T-helper 1 cell (primary cell): ENCODE data around the gene CT45A2.
"Not testable (repeated sequence)": the region's sequence is repeated elsewhere in the genome, so short reads cannot be mapped to it uniquely, and the experiment has no call there.

Experiments
- DNase-seq, 5 donors: peaks; one replicate each; pipeline ENCODE4 v3.0.0-alpha.2; 2012 to 2020
- total RNA-seq, 4 donors: gene quantifications; one replicate each; lab custom pipeline; 2026; lab: John Stamatoyannopoulos, UW

CT45A2 gene
- 0 reads per million in 4 donors for total RNA-seq

DNA sequence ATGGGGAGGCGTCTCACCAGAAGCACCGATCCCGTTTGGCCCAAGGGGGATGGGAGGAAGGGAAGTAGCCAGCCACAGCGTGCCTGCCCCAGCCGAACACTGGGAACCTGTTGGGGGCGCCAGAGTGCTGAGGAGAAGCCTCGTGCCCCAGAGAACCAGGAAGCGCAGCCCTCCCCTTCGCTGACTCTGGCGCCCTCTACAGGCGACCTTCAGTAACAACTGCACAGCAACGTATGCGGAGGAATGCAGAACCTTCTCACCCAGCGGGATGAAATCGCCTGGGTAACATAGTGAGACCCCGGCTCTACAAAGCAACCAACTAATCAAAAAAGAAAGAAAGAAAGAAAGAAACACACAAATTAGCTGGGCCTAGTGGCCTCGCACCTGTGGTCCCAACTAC, at the start of gene CT45A2:
CT45A2 (minus strand) TSS at position 101 of the 400 bp plus-strand sequence. CDS start 3,747 bp downstream, outside the sequence.
- DNase-seq: not testable (repeated sequence)

DNA sequence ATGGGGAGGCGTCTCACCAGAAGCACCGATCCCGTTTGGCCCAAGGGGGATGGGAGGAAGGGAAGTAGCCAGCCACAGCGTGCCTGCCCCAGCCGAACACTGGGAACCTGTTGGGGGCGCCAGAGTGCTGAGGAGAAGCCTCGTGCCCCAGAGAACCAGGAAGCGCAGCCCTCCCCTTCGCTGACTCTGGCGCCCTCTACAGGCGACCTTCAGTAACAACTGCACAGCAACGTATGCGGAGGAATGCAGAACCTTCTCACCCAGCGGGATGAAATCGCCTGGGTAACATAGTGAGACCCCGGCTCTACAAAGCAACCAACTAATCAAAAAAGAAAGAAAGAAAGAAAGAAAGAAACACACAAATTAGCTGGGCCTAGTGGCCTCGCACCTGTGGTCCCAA, 34.6 kb upstream of the CT45A2 start, which contains the start of gene CT45A8:
CT45A8 (minus strand) TSS at position 101 of the 400 bp plus-strand sequence. CDS start 3,755 bp downstream, outside the sequence.
- DNase-seq: not testable (repeated sequence)

DNA sequence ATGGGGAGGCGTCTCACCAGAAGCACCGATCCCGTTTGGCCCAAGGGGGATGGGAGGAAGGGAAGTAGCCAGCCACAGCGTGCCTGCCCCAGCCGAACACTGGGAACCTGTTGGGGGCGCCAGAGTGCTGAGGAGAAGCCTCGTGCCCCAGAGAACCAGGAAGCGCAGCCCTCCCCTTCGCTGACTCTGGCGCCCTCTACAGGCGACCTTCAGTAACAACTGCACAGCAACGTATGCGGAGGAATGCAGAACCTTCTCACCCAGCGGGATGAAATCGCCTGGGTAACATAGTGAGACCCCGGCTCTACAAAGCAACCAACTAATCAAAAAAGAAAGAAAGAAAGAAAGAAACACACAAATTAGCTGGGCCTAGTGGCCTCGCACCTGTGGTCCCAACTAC, 17.4 kb upstream of the CT45A2 start, which contains the start of gene CT45A7:
CT45A7 (minus strand) TSS at position 101 of the 400 bp plus-strand sequence. CDS start 3,747 bp downstream, outside the sequence.
- DNase-seq: not testable (repeated sequence)

DNA sequence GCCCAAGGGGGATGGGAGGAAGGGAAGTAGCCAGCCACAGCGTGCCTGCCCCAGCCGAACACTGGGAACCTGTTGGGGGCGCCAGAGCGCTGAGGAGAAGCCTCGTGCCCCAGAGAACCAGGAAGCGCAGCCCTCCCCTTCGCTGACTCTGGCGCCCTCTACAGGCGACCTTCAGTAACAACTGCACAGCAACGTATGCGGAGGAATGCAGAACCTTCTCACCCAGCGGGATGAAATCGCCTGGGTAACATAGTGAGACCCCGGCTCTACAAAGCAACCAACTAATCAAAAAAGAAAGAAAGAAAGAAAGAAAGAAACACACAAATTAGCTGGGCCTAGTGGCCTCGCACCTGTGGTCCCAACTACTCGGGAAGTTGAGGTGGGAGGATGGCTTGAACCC, 17.1 kb downstream of the CT45A2 start, which contains the start of gene CT45A6:
CT45A6 (minus strand) TSS at position 101 of the 400 bp plus-strand sequence. CDS start 3,794 bp downstream, outside the sequence.
- DNase-seq: not testable (repeated sequence)

- DNase-seq: not testable (repeated sequence)
These were observed 34.4 kb downstream of the CT45A2 start, which contains the start of gene CT45A5 for GRCh38 chrX:135785403-135785802. CT45A5 (minus strand) TSS chrX:135785503; CDS start chrX:135781729, 3,774 bp downstream.

GRCh38 chrX:135768091-135768490, 51.7 kb downstream of the CT45A2 start, which contains the start of gene CT45A3:
CT45A3 (minus strand) TSS chrX:135768191; CDS start chrX:135764444, 3,747 bp downstream.
- DNase-seq: not testable (repeated sequence)
